ENCODE results near the gene KIF22. TPM values are rescaled to one million over a fixed set of nuclear protein-coding genes. Genes with fewer than 3 reads are reported as not detected.

KIF22 gene
- total RNA-seq, 1 donor from 2014 or later = 20.0 TPM

- H3K4me3 Mint-ChIP-seq (ENCODE audit: unreplicated experiment) = no peak overlapping the region
- peaks cover 13% of the 10 kb centered on the region for H3K36me3 Mint-ChIP-seq (ENCODE audit: unreplicated experiment)
- no peaks in the 10 kb centered on the region for H3K4me1 Mint-ChIP-seq (ENCODE audit: unreplicated experiment)
- H3K27me3 Mint-ChIP-seq (ENCODE audit: unreplicated experiment) = no peaks in the 10 kb centered on the region
- DNase-seq (ENCODE audit: extremely low spot score, unreplicated experiment) = no peak
- H3K9me3 Mint-ChIP-seq (ENCODE audit: unreplicated experiment) = no peaks in the 10 kb centered on the region
- no peak overlapping the region for H3K27ac Mint-ChIP-seq (ENCODE audit: unreplicated experiment)
- no peak for TF ChIP-seq CTCF (IDR thresholded peaks at IDR 0.05)
Observed at GRCh38 chr16:29854520-29855100, 64.1 kb downstream of the KIF22 start.

Other genes starting within 250 kb of the KIF22 start
- gene SPN, start 127.5 kb upstream of the KIF22 start, total RNA-seq = not detected in 2 replicates
- gene QPRT, start 111.6 kb upstream of the KIF22 start, total RNA-seq = 23.5 and 30.1 TPM in 2 replicates
- gene C16orf54, start 44.8 kb upstream of the KIF22 start, total RNA-seq = not detected in 2 replicates
- not detected in 2 replicates for gene ZG16, start 12.5 kb upstream of the KIF22 start, total RNA-seq
- 304 and 305 TPM in 2 replicates for gene MAZ, start 15.8 kb downstream of the KIF22 start, total RNA-seq
- 8.8 and 13.4 TPM in 2 replicates for gene PRRT2, start 21.4 kb downstream of the KIF22 start, total RNA-seq
- gene PAGR1, start 25.4 kb downstream of the KIF22 start, total RNA-seq = 26.4 and 29.1 TPM in 2 replicates
- gene MVP, start 29.7 kb downstream of the KIF22 start, total RNA-seq = 150 and 157 TPM in 2 replicates
- gene CDIPT, start 72.5 kb downstream of the KIF22 start, total RNA-seq = 104 and 108 TPM in 2 replicates
- 17.6 and 19.3 TPM in 2 replicates for gene SEZ6L2, start 108.8 kb downstream of the KIF22 start, total RNA-seq
- 1.0 and 1.2 TPM in 2 replicates for gene ASPHD1, start 109.7 kb downstream of the KIF22 start, total RNA-seq
- 20.5 and 22.3 TPM in 2 replicates for gene KCTD13, start 135.5 kb downstream of the KIF22 start, total RNA-seq
- gene TMEM219, start 171.3 kb downstream of the KIF22 start, total RNA-seq = 119 and 139 TPM in 2 replicates
- gene TAOK2, start 183.1 kb downstream of the KIF22 start, total RNA-seq = 44.4 and 48.8 TPM in 2 replicates
- 11.5 and 12.5 TPM in 2 replicates for gene HIRIP3, start 204.9 kb downstream of the KIF22 start, total RNA-seq
- 72.4 and 77.0 TPM in 2 replicates for gene INO80E, start 205.5 kb downstream of the KIF22 start, total RNA-seq
- gene DOC2A, start 220.3 kb downstream of the KIF22 start, total RNA-seq = 1.3 TPM in 2 replicates
- not detected in 2 replicates for gene C16orf92, start 232.4 kb downstream of the KIF22 start, total RNA-seq
- gene TLCD3B, start 240.5 kb downstream of the KIF22 start, total RNA-seq = 0.32 and 0.52 TPM in 2 replicates